Neutrophil (primary cell): ENCODE data around the gene FOXK2.
"Not testable (repeated sequence)": the region's sequence is repeated elsewhere in the genome, so short reads cannot be mapped to it uniquely, and the experiment has no call there.

Source experiments
- H3K27ac ChIP-seq: fragments of 200-600 bp; sonication (generic); 2 replicates; pipeline ENCODE4 v1.5.1; 2016; ENCODE audit warnings: mild to moderate bottlenecking, moderate library complexity
- H3K27me3 ChIP-seq: fragments of 200-600 bp; sonication (generic); 2 replicates; pipeline ENCODE4 v1.6.0; 2016; ENCODE audit warnings: mild to moderate bottlenecking
- H3K36me3 ChIP-seq: fragments of 200-600 bp; sonication (generic); 2 replicates; pipeline ENCODE4 v1.5.1; 2017
- H3K4me1 ChIP-seq, 2 experiments: fragments of 200-600 bp in 1 of 2; sonication (generic) in 1 of 2; 1 replicate in 1 of 2; 2 replicates in 1 of 2; pipeline versions ENCODE4 v1.5.1 to v1.6.1; 2013 to 2016; ENCODE audit warnings: low read depth in 1 of 2, low read length in 1 of 2, mild to moderate bottlenecking in 1 of 2, moderate library complexity in 1 of 2; ENCODE audit not compliant: control insufficient read depth in 1 of 2, insufficient read depth in 1 of 2
- H3K4me3 ChIP-seq, 2 experiments: fragments of 200-600 bp in 1 of 2; sonication (generic) in 1 of 2; 1 replicate in 1 of 2; 2 replicates in 1 of 2; pipeline ENCODE4 v1.5.1; 2013 to 2016; ENCODE audit warnings: low read depth in 1 of 2, low read length in 1 of 2, mild to moderate bottlenecking in 1 of 2, moderate library complexity in 1 of 2
- H3K9me3 ChIP-seq: fragments of 200-600 bp; sonication (generic); 2 replicates; pipeline ENCODE4 v1.5.1; 2016
- TF ChIP-seq, protein P1 (sequence below): fragments of 200-600 bp; sonication (generic); IDR thresholded peaks from 2 replicates; pipeline ENCODE4 v1.5.1; 2016; ENCODE audit warnings: antibody characterized with exemption

The FOXK2 gene

GRCh38 chr17:82560252-82560642 is 40.7 kb downstream of the FOXK2 start:
- no peak overlapping the region for H3K27ac ChIP-seq
- H3K4me3 ChIP-seq = no peak overlapping the region
- no peaks in the 10 kb centered on the region for H3K9me3 ChIP-seq
- H3K36me3 ChIP-seq = peaks cover 3% of the 10 kb centered on the region
- no peaks in the 10 kb centered on the region for H3K27me3 ChIP-seq
- H3K4me1 ChIP-seq = peaks cover 2 to 5% of the 10 kb centered on the region in 2 experiments
- TF ChIP-seq, protein P1, sequence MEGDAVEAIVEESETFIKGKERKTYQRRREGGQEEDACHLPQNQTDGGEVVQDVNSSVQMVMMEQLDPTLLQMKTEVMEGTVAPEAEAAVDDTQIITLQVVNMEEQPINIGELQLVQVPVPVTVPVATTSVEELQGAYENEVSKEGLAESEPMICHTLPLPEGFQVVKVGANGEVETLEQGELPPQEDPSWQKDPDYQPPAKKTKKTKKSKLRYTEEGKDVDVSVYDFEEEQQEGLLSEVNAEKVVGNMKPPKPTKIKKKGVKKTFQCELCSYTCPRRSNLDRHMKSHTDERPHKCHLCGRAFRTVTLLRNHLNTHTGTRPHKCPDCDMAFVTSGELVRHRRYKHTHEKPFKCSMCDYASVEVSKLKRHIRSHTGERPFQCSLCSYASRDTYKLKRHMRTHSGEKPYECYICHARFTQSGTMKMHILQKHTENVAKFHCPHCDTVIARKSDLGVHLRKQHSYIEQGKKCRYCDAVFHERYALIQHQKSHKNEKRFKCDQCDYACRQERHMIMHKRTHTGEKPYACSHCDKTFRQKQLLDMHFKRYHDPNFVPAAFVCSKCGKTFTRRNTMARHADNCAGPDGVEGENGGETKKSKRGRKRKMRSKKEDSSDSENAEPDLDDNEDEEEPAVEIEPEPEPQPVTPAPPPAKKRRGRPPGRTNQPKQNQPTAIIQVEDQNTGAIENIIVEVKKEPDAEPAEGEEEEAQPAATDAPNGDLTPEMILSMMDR = no peak

DNA sequence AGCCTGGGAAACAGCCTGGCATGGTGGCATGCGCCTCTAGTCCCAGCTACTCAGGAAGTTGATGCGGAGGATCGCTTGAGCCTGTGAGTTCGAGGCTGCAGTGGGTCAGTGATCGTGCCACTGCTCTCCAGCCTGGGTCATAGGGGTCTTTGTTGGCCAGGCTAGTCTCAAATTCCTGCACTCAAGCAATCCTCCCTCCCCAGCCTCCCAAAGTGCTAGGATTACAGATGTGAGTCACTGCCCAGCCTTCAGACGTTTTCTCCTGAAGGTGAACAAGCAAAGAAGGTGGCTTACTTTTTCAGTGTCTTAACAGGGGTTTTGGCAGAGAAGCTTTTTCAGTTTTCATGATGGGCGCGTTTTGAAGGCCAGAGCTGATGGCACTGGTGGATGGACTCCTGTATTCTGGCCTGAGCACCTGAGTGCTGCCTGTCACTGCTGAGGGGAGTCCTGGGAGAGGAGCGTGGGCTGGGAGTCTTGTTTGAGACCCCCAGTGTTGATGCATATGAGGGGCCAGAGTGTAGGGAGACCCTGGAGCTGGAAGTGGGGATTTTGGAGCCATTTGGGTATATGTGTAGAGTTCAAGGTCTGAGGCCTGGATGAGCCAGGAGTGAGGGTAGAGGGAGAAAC is 41.4 kb downstream of the FOXK2 start:
- Histone ChIP-seq H3K9me3 (no peaks in the 10 kb centered on the region), H3K27ac (no peak overlapping the region), H3K4me3 (no peak overlapping the region), H3K36me3 (peaks cover 3% of the 10 kb centered on the region), H3K4me1 (peaks cover 0 to 6% of the 10 kb centered on the region in 2 experiments), H3K27me3 (no peaks in the 10 kb centered on the region)
- TF ChIP-seq, protein P1 = no peak

DNA sequence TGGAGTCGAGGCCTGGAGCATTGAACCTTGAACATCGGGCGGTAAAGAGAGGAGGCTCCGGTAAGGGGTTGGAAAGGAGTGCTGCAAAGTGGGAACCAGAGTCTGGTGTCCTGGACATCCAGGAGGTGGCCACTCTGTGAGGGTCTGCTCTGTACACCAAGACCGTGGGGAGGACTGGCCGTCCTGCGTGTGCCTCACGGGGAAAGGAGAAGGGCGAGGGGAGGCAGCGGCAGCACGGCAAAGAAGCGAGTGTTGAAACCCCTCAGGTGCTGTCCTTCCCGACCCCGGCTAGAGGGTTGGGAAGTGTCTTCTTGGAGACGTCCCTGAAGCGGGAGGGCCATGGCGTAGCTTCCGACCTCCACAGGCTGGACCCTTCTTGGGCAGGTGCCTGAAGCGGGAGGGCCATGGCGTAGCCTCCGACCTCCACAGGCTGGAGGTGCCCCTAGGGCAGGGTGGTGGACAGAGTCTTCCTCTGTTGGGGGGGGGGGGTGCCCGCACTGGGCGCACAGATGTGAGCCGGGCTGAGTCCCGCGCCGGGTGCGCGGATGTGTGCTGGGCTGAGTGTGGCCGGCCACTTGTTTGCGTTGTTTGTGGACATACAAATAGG is 42.0 kb downstream of the FOXK2 start:
- TF ChIP-seq, protein P1 = no peak

DNA sequence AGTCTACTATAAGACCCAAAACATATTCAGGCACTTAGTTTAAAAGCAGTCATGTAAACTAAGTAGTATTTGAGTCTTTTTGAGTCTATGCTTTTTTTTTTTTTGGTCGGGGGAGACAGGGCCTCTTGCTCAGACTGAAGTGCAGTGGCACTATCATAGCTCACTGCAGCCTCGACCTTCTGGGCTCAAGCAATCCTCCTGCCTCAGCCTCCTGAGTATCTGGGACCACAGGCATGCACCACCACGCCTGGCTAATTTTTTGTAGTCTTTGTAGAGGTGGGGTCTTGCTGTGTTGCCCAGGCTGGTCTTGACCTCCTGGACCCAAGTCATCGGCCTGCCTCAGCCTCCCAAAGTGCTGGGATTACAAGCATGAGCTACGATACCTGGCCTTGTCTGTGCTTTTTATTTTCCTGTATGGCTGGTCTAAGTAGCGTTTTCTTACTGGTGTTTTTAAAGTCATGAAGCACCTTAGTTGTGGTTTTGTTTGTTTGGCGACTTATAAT is 43.2 kb downstream of the FOXK2 start:
- not testable (repeated sequence) for H3K4me1 ChIP-seq, H3K27me3 ChIP-seq, H3K9me3 ChIP-seq, H3K4me3 ChIP-seq, H3K27ac ChIP-seq
- H3K36me3 ChIP-seq = peaks cover 18% of the 10 kb centered on the region

More for the DNA sequence above, 42.0 kb downstream of the FOXK2 start:
- Histone ChIP-seq H3K27ac (no peak overlapping the region), H3K27me3 (no peaks in the 10 kb centered on the region), H3K4me3 (no peak overlapping the region), H3K9me3 (no peaks in the 10 kb centered on the region), H3K36me3 (peaks cover 7% of the 10 kb centered on the region), H3K4me1 (peaks cover 4 to 8% of the 10 kb centered on the region in 2 experiments)

- H3K4me1 ChIP-seq = peaks cover 4 to 8% of the 10 kb centered on the region in 2 experiments
- H3K27me3 ChIP-seq = no peaks in the 10 kb centered on the region
- H3K9me3 ChIP-seq = no peaks in the 10 kb centered on the region
- TF ChIP-seq, protein P1 = no peak
- no peak overlapping the region for H3K27ac ChIP-seq
- H3K4me3 ChIP-seq = no peak overlapping the region
- H3K36me3 ChIP-seq = peaks cover 23% of the 10 kb centered on the region
Observed at GRCh38 chr17:82563318-82563717, 43.8 kb downstream of the FOXK2 start.

DNA sequence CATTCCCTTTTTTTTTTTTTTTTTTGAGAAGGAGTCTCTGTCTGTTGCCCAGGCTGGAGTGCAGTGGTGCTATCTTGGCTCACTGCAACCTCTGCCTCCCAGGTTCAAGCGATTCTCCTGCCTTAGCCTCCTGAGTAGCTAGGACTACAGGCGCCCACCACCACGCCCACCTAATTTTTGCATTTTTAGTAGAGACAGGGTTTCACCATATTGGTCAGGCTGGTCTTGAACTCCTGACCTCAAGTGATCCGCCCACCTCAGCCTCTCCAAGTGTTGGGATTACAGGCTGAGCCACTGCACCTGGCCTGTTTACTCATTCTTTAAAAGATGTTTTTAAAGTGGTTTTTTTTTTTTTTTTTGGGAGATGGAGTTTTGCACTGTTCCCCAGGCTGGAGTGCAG is 44.2 kb downstream of the FOXK2 start:
- H3K27me3 ChIP-seq, H3K9me3 ChIP-seq, H3K27ac ChIP-seq, H3K4me3 ChIP-seq, H3K4me1 ChIP-seq: not testable (repeated sequence)
- H3K36me3 ChIP-seq = peaks cover 28% of the 10 kb centered on the region
